Activated CD4-positive, alpha-beta T cell treated with anti-CD3 and anti-CD28 coated beads for 4 hours (primary cell): ENCODE measurements around the gene DLGAP3.
"Not testable (repeated sequence)": the region's sequence is repeated elsewhere in the genome, so short reads cannot be mapped to it uniquely, and the experiment has no call there.

Experiments used
- DNase-seq, 2 donors: peaks; one replicate each; pipeline ENCODE4 v3.0.0-alpha.2; 2020

The DLGAP3 gene, protein sequence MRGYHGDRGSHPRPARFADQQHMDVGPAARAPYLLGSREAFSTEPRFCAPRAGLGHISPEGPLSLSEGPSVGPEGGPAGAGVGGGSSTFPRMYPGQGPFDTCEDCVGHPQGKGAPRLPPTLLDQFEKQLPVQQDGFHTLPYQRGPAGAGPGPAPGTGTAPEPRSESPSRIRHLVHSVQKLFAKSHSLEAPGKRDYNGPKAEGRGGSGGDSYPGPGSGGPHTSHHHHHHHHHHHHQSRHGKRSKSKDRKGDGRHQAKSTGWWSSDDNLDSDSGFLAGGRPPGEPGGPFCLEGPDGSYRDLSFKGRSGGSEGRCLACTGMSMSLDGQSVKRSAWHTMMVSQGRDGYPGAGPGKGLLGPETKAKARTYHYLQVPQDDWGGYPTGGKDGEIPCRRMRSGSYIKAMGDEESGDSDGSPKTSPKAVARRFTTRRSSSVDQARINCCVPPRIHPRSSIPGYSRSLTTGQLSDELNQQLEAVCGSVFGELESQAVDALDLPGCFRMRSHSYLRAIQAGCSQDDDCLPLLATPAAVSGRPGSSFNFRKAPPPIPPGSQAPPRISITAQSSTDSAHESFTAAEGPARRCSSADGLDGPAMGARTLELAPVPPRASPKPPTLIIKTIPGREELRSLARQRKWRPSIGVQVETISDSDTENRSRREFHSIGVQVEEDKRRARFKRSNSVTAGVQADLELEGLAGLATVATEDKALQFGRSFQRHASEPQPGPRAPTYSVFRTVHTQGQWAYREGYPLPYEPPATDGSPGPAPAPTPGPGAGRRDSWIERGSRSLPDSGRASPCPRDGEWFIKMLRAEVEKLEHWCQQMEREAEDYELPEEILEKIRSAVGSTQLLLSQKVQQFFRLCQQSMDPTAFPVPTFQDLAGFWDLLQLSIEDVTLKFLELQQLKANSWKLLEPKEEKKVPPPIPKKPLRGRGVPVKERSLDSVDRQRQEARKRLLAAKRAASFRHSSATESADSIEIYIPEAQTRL

DNA sequence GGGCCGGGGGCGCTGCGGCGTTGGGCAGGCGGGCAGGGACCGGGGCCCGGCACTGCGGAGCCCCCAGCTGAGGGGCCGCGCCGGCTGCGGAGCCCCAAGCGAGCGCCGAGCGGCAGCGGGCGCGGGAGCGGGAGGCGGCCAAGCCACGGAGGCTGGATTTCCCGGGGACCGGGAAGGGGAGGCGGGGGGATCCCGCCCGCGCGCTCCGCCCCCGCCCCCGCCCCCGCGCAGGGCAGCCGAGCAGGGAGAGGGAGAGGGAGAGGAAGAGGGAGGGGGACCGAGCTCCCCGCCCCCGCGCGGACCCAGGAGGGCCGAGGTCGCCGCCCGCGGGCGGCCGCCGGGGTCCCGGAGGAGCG is at the start of gene DLGAP3:
Gene DLGAP3, minus strand, starts transcription at position 154 of the 356 bp plus-strand sequence. CDS start 24,267 bp downstream, outside the sequence.
- no peak for DNase-seq

DNA sequence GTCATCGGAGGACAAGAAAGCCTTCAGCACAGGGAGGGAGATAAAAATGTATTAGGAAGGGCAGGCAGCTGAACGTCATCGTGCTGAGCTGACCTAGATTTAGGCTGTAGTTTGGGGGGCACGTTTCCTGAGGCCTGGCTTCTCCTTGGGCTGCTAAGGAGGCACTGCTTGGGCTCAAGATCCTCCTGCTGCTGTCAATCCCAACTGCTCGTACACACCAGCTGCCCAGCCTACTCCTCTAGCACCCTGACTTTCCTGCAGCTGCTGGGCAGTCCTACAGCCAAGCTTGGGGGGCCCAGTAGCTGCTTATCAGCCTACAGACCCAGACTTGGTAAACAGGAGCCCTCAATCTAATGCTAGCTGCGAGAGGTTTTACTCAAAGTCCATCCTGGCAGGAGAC is 49.5 kb upstream of the DLGAP3 start:
- no peak for DNase-seq

DNA sequence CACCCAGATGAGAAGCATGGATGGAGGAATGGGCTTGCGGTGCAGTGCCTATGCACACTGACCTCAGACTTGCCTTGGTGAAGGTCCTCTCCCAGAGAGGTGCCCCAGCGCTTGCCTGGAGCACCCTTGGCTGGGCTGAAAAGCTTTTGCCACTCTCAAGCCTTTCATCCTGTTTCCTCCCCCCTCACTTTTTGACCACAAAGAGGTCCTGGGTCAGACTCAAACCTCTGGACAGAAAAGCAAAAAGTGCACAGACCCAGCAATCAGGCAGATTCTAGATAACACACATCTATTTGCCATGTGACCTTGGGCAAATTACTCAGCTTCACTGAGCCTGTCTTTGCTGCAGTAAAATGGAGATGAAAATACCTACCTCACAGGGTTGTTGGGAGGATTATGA is 48.4 kb upstream of the DLGAP3 start:
- DNase-seq, result no peak

DNA sequence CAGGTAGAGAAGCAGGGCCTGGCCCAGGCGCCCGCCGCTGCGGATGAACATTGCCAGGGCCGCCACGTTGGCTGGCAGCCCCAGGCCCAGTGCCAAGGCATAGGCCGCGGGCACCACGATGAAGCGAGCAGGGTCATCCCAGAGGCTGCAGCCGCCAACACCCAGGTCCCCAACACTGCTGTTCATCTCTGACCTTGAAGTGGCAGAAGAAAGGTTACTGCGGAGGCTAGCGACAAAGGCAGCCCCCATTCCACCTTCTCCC is 47.7 kb upstream of the DLGAP3 start:
- DNase-seq, result no peak

DNA sequence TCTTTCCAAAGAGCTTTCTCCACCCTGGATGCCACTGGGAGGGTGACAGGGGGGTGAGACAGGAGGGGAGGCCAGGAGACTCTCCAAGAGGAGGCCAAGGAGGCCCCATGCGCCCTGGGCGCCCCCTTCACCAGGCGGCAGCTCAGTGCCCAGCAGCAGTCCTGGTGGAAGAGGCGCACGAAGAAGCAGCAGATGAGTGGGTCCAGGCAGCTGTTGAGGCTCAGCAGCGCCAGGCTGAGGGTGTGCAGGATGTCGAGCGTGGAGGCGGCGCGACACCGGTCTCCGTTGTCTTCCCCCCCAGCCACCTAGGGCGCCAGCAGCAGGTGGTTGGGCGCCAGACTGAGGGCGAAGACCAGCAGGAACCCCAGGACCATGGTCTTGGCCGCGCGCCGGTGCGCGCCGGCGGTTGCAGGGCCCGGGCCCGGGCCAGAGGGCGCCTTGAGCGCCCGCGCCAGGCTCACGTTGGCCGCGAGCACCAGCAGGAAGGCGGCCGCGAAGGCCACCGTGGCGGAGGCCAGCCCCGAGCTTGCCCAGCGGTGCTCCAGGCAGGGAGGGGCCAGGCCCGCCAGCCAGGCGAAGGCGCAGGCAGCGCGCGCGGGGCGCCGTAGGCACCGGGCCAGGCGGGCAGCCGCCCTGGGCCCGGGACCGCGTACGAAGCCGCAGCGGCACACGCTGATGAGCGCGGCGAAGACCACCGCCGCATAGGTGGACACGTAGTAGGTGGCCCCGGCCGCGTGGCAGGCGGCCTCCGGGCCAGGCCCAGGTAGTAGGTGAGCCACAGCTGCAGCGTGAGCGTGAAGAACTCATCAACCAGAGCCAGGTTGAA is 47.1 kb upstream of the DLGAP3 start:
- no peak for DNase-seq

DNA sequence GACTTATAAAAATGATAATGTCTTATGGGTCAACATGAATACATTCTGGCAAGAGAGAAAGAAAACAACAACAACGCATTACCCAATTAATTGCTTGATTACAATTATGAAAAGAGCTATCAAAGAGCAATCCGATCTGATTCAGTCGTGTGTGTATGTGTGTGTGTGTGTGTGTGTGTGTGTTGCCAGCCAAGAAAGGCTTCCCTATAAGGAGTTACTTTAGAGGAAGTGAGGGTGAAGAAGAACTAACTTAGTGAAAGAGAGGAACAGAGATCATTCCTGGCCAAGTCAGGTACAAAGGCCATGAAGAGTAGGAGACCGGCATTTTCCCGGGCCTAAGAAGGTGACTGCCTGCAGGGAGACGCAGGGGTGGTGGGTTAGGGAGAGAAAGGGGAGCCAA is 46.3 kb upstream of the DLGAP3 start:
- no peak for DNase-seq

DNA sequence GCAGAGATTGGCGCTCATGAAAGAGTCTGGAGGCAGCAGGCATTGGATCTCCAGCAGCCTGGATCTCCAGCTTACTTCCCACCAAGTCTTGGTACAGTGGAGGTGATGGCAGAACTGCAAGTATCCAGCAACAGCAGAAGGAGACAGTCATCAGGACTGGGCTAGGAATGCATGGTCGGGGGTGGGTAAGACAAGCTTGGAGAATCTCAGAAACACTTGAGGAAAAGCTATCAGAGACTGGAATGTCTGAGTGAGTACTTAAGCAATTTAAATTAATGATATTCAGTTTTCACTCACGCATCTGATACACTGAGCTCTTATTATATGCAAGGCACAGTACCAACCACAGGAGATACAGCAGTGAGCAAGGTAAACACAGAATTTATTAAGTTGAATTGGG is 45.9 kb upstream of the DLGAP3 start:
- DNase-seq, result no peak

DNA sequence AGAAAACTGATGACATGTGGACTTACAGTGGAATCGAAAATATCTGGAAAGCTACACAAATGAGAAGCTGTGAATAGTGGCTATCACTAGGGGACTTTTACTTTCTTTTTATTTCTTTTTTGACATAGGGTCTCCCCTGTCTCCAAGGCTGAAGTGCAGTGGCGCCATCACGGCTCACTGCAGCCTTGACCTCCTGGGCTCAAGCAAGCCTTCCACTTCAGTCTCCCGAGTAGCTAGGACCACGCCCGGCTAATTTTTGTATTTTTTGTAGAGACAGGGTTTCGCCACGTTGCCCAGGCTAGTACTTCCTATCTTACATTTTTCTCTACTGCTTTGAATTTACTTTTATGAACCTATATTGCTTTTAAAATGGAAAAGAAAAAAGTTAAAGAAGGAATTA is 45.2 kb upstream of the DLGAP3 start:
- DNase-seq, result no peak

DNA sequence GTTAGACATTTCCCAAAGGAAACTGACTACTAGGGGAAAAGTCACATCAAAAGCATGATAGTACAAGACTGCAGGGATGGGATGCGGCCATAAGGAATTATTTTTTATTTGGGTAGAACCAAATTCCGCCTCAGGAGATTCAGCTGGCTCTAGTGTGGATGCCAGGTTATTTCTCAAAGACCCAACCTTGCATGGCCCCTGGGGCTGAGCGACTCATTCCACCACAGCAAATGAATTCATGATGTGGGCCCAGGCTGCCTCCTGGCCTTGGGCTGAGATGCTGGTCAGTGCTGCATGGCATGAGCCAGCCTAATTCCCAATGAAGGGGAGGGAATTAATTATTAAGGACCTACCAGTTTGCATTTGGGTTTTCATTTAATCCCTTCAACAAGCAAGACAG is 43.9 kb upstream of the DLGAP3 start:
- DNase-seq, result no peak

DNA sequence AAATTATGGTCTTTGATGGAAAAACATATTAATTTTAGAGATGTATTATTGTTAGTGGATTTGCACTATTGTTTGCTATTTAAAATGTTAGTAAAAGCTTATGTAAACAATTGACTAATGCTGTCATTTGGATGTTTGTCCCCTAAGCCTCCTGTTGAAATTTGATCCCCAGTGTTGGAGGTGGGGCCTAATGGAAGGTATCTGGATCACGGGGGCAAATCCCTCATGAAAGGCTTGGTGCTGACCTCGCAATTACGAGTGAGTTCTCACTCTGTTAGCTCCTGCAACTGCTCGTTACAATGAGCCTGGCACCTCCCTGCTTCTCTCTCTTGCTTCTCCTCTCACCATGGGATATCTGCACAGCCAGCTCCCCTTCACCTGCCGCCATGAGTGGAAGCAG is 41.4 kb upstream of the DLGAP3 start:
- DNase-seq, result no peak

DNA sequence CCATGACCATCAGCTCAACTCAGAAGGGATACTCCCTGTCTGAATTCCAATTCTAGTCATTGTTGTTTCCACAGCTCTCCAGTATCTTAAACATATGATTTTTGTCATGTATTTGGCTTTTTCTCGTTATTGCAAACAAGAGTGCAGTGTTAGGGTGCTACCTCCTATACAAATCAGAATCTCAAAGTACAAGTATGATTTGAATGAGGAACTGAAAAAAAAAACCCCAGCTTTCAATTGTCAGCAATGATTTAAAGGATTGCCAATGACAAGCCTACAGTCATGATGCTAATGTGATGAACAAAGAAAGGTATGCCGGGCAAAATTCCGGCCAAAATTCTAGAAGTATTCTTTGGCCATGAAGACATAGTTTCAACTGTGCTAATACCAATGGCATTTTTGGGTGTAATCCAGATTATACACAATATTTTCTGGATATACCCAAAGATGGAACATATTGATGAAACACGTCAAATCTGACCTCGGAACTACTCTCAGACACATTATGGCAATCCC is 40.8 kb upstream of the DLGAP3 start:
- no peak for DNase-seq

DNA sequence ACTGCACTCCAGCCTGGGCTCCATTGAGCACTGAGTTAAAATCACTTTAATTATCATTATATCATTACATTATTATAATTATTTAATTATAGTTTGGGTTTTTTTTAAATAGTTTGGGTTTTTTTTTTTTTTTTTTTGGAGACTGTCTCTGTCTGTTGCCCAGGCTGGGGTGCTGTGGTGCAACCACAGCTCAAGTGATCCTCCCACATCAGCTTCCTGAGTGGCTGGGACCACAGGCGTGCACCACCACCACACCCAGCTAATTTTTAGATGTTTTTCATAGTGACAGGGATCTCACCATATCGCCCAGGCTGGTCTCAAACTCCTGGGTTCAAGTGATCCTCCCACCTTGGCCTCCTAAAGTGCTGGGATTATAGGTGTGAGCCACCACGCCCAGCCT is 38.8 kb upstream of the DLGAP3 start:
- DNase-seq, result not testable (repeated sequence)

DNA sequence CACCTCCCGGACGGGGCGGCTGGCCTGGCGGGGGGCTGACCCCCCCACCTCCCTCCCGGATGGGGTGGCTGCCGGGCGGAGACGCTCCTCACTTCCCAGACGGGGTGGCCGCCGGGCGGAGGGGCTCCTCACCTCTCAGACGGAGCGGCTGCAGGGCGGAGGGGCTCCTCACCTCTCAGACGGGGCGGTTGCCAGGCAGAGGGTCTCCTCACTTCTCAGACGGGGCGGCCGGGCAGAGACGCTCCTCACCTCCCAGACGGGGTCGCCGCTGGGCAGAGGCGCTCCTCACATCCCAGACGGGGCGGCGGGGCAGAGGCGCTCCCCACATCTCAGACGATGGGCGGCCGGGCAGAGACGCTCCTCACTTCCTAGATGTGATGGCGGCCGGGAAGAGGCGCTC is 38.2 kb upstream of the DLGAP3 start:
- not testable (repeated sequence) for DNase-seq

DNA sequence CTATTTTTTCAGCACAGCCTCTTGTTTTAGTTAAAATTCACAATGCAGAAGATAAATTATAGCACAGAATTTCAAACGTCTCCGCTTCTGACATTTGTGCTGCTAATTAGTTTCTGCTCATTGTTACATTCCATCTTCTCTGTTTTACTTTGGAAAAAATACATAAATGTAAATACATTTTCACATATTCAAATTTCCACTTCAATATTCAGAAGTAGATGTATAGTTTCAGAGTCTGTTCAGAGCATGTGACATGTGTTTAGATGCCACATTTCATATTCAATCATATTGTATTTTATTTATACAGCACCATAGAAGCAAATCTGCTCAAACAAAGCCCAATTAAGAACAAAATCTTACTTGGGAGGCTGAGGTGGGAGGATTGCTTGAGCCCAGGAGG is 36.1 kb upstream of the DLGAP3 start:
- no peak for DNase-seq

DNA sequence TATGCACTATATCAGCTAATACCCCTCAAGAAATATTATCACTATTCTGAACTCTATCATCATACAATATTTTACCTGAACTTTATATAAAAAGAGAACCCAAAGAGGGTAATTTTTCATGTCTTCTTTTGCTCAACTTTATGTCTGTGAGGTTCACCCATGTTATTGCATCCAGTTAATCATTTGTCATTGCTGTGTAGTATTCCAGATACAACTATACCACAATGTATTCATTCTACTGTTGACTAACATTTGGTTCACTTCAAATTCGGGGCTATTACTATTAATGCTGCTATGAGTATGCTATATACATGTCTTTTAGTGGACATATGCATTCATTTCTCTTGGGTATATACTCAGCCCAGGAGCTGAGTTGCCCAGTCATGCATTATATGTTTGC is 21.0 kb upstream of the DLGAP3 start:
- no peak for DNase-seq

DNA sequence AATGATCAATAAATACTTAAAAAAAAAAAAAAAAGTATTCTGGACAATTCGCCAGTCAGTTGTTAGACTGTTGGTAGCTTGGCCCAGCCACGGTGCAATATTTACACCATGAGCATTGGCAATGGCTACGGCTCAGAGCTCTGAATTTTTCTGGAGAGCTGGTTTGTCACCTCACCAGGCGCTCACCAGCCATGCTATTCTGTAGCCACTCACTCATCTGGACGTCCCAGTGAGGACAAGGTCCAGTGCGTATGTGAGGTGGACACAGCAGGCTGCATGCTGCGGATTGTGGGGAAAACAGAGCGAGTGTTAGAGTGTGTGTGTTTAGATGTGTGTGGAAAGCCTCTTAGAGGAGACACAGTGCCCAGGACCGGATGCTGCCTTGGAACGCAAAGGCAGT is 19.3 kb upstream of the DLGAP3 start:
- DNase-seq, result not testable (repeated sequence)

DNA sequence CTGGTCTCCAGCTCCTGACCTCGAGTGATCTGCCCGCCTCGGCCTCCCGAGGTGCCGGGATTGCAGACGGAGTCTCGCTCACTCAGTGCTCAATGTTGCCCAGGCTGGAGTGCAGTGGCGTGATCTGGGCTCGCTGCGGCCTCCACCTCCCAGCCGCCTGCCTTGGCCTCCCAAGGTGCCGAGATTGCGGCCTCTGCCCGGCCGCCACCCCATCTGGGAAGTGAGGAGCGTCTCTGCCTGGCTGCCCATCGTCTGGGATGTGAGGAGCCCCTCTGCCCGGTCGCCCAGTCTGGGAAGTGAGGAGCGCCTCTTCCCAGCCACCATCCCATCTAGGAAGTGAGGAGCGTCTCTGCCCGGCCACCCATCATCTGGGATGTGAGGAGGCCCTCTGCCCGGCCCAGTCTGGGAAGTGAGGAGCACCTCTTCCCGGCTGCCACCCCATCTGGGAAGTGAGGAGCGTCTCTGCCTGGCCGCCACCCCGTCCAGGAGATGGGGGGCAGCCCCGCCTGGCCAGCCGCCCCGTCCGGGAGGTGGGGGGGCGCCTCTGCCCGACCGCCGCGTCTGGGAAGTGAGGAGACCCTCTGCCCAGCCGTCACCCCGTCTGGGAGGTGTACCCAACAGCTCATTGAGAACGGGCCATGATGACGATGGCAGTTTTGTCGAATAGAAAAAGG is 18.3 kb upstream of the DLGAP3 start:
- DNase-seq, result not testable (repeated sequence)

DNA sequence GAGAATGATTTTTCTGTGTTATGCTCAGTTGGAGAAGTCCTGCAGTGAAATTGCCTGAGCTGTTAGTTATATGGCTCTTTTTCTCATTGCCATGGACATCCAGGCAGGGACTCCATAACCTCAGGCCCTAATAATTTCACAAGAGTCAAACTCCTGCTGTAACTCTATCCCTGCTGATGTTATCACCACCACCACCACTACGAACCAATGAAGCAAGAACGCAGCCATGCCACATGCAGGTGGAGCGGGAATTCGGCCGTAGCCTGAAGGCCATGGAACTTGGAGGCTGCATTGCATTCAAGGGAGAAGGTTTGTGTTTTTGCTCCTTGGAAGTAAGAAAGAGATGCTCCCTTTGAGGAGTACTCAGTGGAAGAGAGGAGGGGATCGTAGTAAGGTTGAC is 16.8 kb upstream of the DLGAP3 start:
- DNase-seq, result no peak

DNA sequence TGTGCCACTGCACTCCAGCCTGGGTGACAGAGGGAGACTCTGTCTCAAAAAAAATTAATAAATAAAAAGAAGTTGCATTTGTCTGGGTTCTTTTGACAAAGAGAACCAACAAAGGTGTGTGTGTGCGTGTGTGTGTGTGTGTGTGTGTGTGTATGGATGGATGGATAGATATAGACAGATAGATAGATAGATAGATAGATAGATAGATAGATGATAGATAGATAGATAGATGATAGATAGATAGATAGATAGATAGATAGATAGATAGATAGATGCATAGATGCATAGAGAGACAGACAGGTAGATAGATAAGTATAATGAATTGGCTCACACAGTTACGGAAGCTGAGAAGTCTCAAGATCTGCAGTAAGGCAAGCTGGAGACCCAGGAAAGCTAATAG is 12.3 kb upstream of the DLGAP3 start:
- not testable (repeated sequence) for DNase-seq

DNA sequence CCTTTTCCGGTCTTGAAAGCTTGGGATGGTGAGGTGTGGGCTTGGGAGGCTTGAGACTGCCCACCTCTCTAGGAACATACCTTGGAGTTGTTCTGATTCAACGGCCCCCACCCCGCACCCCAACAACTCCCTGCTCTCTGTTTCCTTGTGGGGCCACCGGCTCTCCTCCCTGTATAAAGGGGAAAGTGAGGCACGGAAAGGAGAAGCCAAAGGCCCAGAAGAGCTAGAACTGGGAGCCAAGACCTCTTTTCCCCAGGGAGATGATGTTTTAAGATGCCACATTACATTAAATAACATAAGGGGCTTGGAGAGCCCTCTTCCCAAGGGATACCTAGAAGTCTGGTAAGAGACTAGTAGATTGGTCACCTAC is 1.2 kb upstream of the DLGAP3 start:
- DNase-seq, result no peak

DNA sequence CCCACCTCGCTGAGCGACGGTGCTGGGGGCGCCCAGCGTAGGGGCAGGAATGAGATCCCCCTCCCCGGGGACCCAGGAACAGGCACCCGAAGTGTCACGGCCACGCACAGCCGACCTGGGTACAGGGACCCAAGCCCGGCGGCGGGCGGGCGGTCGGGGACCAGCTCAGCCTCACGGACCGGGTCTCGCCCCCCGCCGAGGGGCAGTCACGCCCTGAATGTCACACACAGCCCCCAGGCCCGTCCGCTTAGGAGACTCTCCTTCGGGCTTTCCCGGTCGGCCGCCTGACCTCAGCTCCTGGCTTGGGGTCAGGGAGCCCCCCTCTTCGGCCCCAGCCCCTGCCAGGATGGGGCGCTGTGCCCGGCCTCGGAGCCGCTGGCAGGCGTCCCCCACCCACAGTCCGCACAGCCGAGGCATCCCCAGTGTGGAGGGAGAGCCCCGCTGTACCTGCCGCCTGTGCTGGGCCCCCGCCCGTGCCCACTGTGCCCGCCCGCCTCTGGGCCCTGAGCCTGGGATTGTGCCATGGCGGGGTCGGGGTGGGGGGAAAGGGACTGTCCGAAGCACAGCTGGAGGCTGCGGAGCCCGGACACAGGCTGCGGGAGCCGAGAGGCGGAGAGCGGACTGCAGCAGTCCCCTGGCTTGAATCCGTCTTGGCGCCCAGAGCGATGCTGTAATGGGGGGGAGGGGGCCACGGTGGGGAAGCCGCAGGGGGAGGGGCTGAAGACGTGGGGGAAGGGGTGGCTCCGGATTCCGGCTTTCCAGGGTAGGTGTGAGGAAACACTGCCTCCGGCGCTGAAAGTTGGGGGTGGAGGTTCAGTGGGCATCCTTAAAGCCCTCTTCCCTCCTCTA is 627 bp upstream of the DLGAP3 start:
- DNase-seq, result no peak
